Measurements from ENCODE around the gene FHOD1.

Gene FHOD1

GRCh38 chr16:67230809-67231660 is 16.2 kb downstream of the FHOD1 start:
- no peak for DNase-seq

GRCh38 chr16:67229906-67230808 is 17.1 kb downstream of the FHOD1 start:
- DNase-seq, result no peak

GRCh38 chr16:67228905-67229304 is 18.4 kb downstream of the FHOD1 start:
- DNase-seq, result no peak

- no peak for DNase-seq
Observed at GRCh38 chr16:67228034-67228785, 19.1 kb downstream of the FHOD1 start.

DNA sequence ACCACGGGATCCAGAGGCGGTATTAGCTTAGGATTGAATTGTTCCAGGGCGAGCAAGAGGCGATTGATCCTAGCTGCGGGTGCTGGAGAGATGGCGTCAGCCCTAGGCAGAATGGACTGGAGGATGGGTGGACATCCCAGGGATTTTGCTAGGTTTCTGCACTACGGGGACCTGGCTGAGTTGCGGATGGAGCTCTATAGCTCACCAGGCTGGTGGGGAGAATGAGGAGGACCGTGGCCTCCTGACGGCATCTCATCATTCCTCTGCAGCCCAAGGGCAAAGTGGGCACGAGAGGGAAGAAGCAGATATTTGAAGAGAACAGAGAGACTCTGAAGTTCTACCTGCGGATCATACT is 19.7 kb downstream of the FHOD1 start:
- no peak for DNase-seq

DNA sequence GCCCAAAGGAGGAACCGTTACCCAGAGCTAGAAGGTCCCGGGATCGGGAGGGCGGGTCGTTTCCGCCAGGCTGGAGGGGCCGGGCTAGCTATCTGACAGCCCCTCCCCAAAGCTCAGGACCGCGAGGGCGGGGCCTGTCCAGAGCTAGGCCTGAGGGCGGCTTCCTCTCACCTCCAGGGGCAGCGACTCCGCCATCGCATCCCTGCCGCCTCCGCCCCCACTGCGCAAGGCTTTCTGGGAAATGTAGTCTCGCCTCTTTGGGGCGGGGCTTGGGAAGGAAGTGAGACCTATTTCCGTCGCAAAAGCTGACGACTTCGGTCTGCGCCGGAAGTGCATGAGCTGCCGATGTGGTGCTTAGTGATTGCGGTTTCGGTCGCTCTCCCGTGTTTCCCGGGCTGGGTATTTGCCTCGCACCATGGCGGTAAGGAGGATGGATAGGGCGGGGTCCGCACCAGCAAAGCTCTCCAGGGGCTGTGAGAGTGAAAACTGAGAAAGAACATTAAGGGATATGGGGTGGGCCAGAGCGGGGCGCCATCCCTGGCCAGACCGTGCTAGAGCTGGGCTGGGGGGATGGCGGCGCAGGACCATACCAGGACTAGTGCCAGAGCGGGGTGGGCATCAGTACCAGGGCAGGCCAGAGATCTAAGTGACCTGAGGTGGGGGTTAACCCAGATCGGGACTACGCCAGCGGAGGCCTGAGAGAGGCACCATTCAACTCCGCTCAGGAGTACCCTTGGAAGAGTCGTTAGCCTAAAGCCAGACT is 20.3 kb downstream of the FHOD1 start, which contains the start of gene TMEM208:
TSS of gene TMEM208 (plus strand) at position 327 of the 763 bp plus-strand sequence. CDS start at position 416, 89 bp downstream.
- peak; percentile 85 for DNase-seq

DNA sequence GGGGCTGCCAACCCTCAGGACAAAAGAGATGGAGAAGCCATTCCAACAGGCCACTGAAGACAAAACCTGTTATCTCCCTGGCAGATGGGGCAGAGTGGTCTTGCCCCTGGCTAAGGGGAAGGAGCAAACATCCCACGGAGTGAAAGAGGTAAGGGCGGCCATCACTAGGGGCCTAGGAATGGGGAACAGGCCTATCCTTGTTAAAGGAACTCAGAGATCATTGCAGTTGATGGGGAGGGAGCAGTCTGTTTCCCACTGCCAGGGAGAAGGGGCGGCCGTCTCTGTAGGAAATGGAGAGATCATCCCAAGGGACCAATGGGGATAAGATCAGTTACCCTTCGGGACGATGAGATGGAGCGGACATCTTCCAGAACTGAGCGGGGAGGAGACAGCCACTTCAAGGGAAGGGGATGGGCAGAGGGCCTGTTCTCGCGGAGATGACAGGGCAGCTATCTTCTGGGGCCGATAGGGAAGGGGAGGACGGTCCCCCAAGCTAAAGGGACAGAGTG is 20.9 kb downstream of the FHOD1 start:
- DNase-seq, result no peak

GRCh38 chr16:67223992-67224391 is 23.3 kb downstream of the FHOD1 start:
- DNase-seq, result no peak

DNA sequence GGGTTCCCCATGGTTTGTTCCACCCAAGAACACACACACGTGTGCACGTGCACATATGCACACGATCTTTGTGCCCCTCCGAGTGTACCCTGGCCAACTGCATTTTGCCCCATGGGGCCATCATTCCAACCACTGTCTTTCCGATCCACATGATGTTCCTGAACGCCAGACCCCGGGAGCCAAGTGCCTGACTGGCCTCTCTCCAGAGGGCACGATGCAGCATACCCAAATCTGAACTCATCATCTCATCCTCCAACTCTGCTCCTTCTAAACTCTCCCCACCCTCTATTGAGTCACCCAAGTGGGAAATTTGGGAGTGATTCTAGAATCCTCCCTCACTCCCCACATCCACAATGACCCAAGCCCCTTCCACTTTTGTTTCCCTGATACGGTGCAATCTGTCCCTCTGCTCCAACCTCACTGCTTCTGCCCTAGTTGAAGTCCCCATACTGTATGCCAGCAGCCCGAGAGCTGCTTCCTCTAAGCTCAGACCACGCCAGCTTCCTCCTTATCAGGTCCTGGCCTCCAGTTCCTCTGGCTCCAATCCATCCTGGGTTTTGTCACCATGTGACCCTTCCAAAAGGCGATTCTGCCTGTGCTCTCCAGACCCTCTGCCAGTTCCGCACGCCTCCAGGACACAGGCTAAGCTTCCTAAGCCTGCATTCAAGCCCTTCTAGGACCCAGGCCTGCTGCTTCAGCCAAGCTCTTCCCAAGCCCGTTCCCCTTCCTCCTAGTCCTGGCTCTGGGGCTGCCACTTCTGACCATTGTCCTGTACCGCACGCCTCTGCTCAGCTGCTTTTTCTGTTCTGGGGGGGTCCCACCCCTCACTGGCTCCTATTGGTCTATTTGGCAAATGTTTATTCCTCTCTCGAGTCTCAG is 30.4 kb downstream of the FHOD1 start:
- DNase-seq, result no peak

GRCh38 chr16:67215706-67216105 is 31.6 kb downstream of the FHOD1 start:
- no peak for DNase-seq

DNA sequence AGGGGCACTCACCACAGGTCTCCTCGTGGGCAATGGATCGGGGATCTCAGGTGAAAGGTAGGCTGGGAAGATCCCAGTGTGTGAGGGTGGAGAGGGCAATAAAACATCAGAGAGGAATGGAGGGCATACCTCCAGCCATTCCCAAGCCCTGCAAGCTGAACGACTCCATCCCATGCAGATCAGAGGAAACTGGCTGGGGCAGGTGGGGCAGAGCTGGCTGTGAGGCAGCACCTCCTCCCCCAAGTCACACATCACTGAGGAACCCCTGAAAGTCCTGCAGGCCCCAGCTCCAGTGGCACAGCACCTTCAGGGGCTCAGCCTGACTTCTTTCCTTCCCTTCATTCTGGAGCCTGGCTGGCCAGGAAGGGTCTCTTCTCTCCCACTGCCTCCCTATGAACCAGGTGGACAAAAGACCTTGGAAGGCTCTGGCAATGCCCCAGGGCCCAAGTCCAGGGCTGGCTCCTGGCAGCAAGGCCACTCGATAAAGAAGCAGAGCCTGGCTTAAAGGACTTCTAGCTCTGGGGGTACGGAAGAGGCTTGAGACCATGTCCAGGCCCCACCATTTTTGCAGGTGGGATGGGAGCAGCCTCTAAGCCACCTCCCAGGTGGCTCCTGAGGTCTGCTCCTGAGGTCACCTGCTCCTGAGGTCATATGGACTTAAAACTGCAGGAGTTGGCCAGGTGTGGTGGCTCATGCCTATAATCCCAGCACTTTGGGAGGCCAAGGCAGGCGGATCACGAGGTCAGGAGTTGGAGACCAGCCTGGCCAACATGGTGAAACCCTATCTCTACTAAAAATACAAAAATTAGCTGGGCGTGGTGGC is 33.9 kb downstream of the FHOD1 start:
- no peak for DNase-seq

GRCh38 chr16:67212766-67213165 is 34.5 kb downstream of the FHOD1 start:
- no peak for DNase-seq

GRCh38 chr16:67211674-67212073 is 35.6 kb downstream of the FHOD1 start:
- no peak for DNase-seq

- no peak for DNase-seq
Observed at GRCh38 chr16:67210069-67210937, 37.0 kb downstream of the FHOD1 start.

GRCh38 chr16:67209565-67209964 is 37.7 kb downstream of the FHOD1 start:
- no peak for DNase-seq

- DNase-seq, result no peak
Observed at GRCh38 chr16:67208154-67208896, 39.0 kb downstream of the FHOD1 start.

DNA sequence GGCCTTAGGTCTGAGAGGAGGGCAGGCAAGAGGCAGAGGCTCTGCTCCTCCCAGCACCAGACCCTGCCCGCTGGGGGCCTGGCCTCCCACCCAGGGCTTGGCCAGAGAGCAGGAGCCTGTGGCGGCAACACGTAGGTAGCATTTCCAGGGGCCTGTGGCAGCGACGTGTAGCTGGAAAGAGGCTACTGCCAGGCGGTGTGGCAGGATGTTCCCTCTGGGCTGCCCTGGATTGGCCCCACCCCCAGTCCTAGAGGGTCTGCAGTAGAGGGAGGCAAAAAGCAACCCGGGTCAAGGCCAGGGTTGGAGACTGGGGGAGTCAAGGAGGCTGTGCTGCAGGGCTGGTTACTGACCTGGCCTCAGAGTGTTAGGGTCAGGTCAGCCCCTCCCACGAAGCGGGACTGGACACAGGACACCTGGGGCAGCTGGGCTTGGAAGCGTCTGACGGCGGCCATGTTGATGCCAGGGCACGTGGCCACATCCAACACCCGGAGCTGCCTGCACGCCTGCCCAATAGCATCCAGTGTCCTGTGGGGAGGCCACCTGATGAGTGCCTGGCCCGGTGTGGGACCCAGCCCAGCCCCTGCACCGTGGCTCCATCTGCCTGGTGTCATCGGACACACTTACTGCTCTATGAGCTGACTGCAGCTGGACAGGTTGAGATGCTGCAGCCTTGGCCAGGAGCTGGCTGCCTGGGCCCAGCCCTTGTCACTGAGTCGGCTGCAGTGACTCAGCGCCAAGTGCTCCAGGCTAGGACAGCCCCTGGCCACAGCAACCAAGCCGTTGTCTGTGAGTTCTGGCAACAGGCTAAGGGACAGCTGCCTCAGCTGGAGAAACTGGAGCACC is 39.8 kb downstream of the FHOD1 start:
- no peak for DNase-seq
